Endothelial cell (in vitro differentiated cells): Measurements from ENCODE around the gene EMILIN1. TPM values are rescaled to one million over a fixed set of nuclear protein-coding genes. Genes with fewer than 3 reads are reported as not detected.

Experiments
- DNase-seq: peaks from one replicate; pipeline ENCODE4 v3.0.0; 2021; ENCODE audit warnings: low spot score
- H3K27ac Mint-ChIP-seq: one replicate; pipeline ENCODE4 v1.8.0; 2021; ENCODE audit warnings: mixed read lengths, inconsistent platforms; ENCODE audit not compliant: unreplicated experiment
- H3K27me3 Mint-ChIP-seq: one replicate; pipeline ENCODE4 v1.8.0; 2021; ENCODE audit warnings: mild to moderate bottlenecking, moderate library complexity, mixed read lengths, inconsistent platforms; ENCODE audit not compliant: unreplicated experiment
- H3K36me3 Mint-ChIP-seq: one replicate; pipeline ENCODE4 v1.8.0; 2021; ENCODE audit warnings: mild to moderate bottlenecking, low read depth, mixed read lengths, inconsistent platforms; ENCODE audit not compliant: unreplicated experiment
- H3K4me1 Mint-ChIP-seq: one replicate; pipeline ENCODE4 v1.8.0; 2021; ENCODE audit warnings: mild to moderate bottlenecking, mixed read lengths, inconsistent platforms; ENCODE audit not compliant: unreplicated experiment
- H3K4me3 Mint-ChIP-seq: one replicate; pipeline ENCODE4 v1.8.0; 2021; ENCODE audit warnings: mild to moderate bottlenecking, mixed read lengths, inconsistent platforms; ENCODE audit not compliant: unreplicated experiment
- H3K9me3 Mint-ChIP-seq: one replicate; pipeline ENCODE4 v1.8.0; 2021; ENCODE audit warnings: mixed read lengths, inconsistent platforms; ENCODE audit not compliant: unreplicated experiment
- CTCF ChIP-seq: fragments of 200-600 bp; sonication (generic); IDR thresholded peaks from one replicate; pipeline ENCODE4 v1.5.0; 2021; ENCODE audit warnings: antibody characterized with exemption; ENCODE audit not compliant: unreplicated experiment
- total RNA-seq: library from RNA; stranded (reverse); fragmentation: NEBNext Ultra II Directional; extraction: Animal tissue kit (Norgen Biotek cat#: 25700); gene quantifications from one replicate; pipeline ENCODE4 v1.2.1, GENCODE V29; 2021; ENCODE audit not compliant: unreplicated experiment

Gene EMILIN1
- total RNA-seq, 1 donor from 2014 or later = 2.1 TPM

GRCh38 chr2:27070653-27071276 is 7.7 kb upstream of the EMILIN1 start:
- H3K36me3 Mint-ChIP-seq = peaks cover 18% of the 10 kb centered on the region
- no peak for TF ChIP-seq CTCF
- no peak for DNase-seq
- H3K4me1 Mint-ChIP-seq = peaks cover 41% of the 10 kb centered on the region
- H3K4me3 Mint-ChIP-seq = peak overlapping the region; percentile 98
- no peaks in the 10 kb centered on the region for H3K9me3 Mint-ChIP-seq
- H3K27ac Mint-ChIP-seq = peak overlapping the region; percentile 89
- H3K27me3 Mint-ChIP-seq = peaks cover 5% of the 10 kb centered on the region

DNA sequence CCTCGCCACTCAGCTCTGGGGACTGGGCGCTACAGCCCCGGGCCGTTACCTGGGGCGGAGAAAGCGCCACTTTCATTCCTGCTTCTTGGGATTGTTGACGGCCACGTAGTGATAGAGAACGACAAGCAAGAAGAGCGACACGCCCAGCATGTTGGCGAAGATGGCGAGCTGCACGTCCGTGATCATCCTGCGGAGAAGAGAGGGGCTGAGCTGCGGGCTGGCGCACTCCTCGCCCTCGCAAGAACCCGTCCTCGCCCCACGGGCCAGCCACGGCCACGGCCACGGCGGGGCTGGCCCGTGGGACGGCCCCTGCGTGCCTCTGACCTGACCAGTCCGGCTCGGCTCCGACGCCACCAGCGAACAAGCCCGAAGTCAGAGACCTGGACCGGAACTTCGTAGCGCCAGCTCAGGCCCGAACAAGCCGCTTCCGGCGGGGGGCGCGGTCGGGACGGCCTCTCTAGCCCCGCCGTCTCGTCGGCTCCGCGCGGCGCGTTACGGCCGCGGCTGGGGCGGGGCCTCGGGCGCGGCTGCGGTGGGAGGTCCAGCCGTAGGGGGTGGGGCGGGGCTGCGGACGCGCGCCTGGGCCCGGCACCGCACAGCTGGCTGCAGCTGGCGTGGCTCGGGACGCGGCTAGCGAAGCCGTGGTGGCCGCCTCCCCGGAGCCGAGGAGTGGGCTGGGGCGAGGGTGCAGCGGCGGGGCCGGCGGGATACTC is 7.0 kb upstream of the EMILIN1 start, which contains the start of gene OST4:
TSS of gene OST4 (minus strand) at position 378 of the 713 bp plus-strand sequence.
- peak within 1 kb of the TSS; percentile 98 for H3K4me3 Mint-ChIP-seq
- H3K27me3 Mint-ChIP-seq = peaks cover 5% of the 10 kb centered on the region
- peak within 1 kb of the TSS; percentile 89 for H3K27ac Mint-ChIP-seq
- DNase-seq = peak; percentile 95
- peaks cover 47% of the 10 kb centered on the region for H3K4me1 Mint-ChIP-seq
- TF ChIP-seq CTCF = no peak
- peaks cover 16% of the 10 kb centered on the region for H3K36me3 Mint-ChIP-seq
- H3K9me3 Mint-ChIP-seq = no peaks in the 10 kb centered on the region

GRCh38 chr2:27071990-27072830 is 6.2 kb upstream of the EMILIN1 start:
- no peak for TF ChIP-seq CTCF
- peaks cover 50% of the 10 kb centered on the region for H3K4me1 Mint-ChIP-seq
- no peak for DNase-seq
- peak overlapping the region; percentile 18 for H3K27ac Mint-ChIP-seq
- peaks cover 15% of the 10 kb centered on the region for H3K36me3 Mint-ChIP-seq
- H3K9me3 Mint-ChIP-seq = no peaks in the 10 kb centered on the region
- peaks cover 5% of the 10 kb centered on the region for H3K27me3 Mint-ChIP-seq
- H3K4me3 Mint-ChIP-seq = peak overlapping the region; percentile 87

DNA sequence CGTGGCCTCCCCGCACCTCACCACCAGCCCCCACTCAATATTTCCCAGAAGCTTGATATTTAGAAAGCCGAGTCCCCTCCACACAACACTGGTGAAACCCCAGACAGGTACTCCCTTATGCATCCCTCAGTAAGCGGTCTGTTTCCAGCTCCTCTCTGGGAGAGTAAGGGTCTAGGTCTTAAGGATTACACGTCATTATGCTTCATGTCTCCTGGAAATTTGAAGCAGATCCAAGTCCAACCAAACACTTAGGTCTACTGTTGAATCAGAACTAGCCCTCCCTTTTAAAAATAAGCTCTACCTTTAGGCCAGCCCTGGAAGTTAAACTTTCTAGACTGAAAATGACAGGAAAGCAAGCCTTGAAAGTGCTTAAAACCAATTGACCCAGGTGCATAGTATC is 5.5 kb upstream of the EMILIN1 start:
- peaks cover 51% of the 10 kb centered on the region for H3K4me1 Mint-ChIP-seq
- H3K4me3 Mint-ChIP-seq = peak overlapping the region; percentile 87
- H3K27me3 Mint-ChIP-seq = peaks cover 10% of the 10 kb centered on the region
- H3K9me3 Mint-ChIP-seq = no peaks in the 10 kb centered on the region
- TF ChIP-seq CTCF = no peak
- no peak for DNase-seq
- peak overlapping the region; percentile 68 for H3K27ac Mint-ChIP-seq
- peaks cover 15% of the 10 kb centered on the region for H3K36me3 Mint-ChIP-seq
